C4-2B (cell line): ENCODE measurements around the gene MLLT3.

Experiments used
- ZFX ChIP-seq: fragments of 450-650 bp; IDR thresholded peaks from 2 replicates; pipeline ENCODE4 v1.6.1; 2017
- TF ChIP-seq, protein P1 (sequence below): fragments of 450-650 bp; conservative IDR thresholded peaks from 2 replicates; pipeline ENCODE4 v1.5.1; 2017; ENCODE audit warnings: mild to moderate bottlenecking

DNA sequence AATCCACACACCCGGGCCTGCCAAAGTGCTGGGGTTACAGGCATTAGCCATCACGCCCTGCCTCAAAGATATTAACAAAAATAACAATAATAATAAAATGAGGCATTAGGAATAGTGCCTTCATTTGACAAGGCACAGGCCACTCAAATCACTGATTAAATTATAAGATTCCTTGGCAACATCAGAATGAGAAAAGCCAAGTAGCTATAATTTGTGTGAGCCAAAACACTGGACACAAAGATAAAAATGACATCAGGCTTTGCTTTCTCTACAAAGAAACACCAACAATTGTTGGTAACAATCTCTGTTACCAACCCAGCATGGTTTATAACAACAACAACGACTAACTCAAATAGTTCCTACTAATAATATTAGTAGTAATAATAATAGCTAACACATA is 73.2 kb downstream of the MLLT3 start:
- no peak for TF ChIP-seq ZFX
- TF ChIP-seq, protein P1, sequence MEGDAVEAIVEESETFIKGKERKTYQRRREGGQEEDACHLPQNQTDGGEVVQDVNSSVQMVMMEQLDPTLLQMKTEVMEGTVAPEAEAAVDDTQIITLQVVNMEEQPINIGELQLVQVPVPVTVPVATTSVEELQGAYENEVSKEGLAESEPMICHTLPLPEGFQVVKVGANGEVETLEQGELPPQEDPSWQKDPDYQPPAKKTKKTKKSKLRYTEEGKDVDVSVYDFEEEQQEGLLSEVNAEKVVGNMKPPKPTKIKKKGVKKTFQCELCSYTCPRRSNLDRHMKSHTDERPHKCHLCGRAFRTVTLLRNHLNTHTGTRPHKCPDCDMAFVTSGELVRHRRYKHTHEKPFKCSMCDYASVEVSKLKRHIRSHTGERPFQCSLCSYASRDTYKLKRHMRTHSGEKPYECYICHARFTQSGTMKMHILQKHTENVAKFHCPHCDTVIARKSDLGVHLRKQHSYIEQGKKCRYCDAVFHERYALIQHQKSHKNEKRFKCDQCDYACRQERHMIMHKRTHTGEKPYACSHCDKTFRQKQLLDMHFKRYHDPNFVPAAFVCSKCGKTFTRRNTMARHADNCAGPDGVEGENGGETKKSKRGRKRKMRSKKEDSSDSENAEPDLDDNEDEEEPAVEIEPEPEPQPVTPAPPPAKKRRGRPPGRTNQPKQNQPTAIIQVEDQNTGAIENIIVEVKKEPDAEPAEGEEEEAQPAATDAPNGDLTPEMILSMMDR, result no peak
